Measurements from ENCODE around the gene ART1. TPM values are rescaled to one million over a fixed set of nuclear protein-coding genes. Genes with fewer than 3 reads are reported as not detected.

Gene ART1
- total RNA-seq, 1 experiment from 2014 or later, result not detected

GRCh38 chr11:3712274-3712673 lies 67.3 kb downstream of the ART1 start:
- Histone ChIP-seq H2BK15ac (ENCODE audit: low read depth, low read length) (no peak overlapping the region), H3K18ac (ENCODE audit: insufficient read length, low read depth, low read length) (no peak overlapping the region), H3K4me1 (ENCODE audit: insufficient read depth, low read length) (peaks cover 4% of the 10 kb centered on the region; the same call in 1 of the 2 replicates), H3K23me2 (ENCODE audit: insufficient read length, low read depth, low read length, poor library complexity, severe bottlenecking) (no peaks in the 10 kb centered on the region), H3K9ac (ENCODE audit: extremely low read depth, insufficient read length, low read length) (peak overlapping the region; percentile 4), H2BK12ac (ENCODE audit: insufficient read length, low read depth, low read length) (no peak overlapping the region), H4K8ac (replicated peaks; ENCODE audit: insufficient read length, low read depth, low read length) (no peak overlapping the region), H3K4me2 (ENCODE audit: insufficient read depth, insufficient read length, low read length) (no peak overlapping the region), H3K27ac (ENCODE audit: insufficient read length, low read depth, low read length) (peak overlapping the region; percentile 67), H3K56ac (ENCODE audit: insufficient read length, low read depth, low read length) (no peak overlapping the region), H4K91ac (ENCODE audit: insufficient read length, low read depth, low read length) (no peak overlapping the region), H2BK20ac (ENCODE audit: low read depth, low read length, poor library complexity, severe bottlenecking) (no peak overlapping the region), H2BK5ac (ENCODE audit: insufficient read length, low read length) (no peak overlapping the region), H3T11ph (ENCODE audit: low read length) (no peak overlapping the region), H2BK120ac (ENCODE audit: low read depth, low read length, poor library complexity, severe bottlenecking) (no peak overlapping the region), H3K9me3 (ENCODE audit: control insufficient read depth, low read depth, low read length) (no peaks in the 10 kb centered on the region), H3K23ac (ENCODE audit: insufficient read length, low read depth, low read length) (no peak overlapping the region), H3K14ac (ENCODE audit: insufficient read depth, low read length) (no peak overlapping the region), H3K27me3 (ENCODE audit: insufficient read depth, low read length) (no peaks in the 10 kb centered on the region), H2AK5ac (ENCODE audit: insufficient read length, low read length) (no peak overlapping the region), H2AFZ (ENCODE audit: low read length) (no peak overlapping the region), H4K20me1 (ENCODE audit: control insufficient read depth, insufficient read depth, insufficient read length) (no peaks in the 10 kb centered on the region), H4K5ac (ENCODE audit: insufficient read length, low read depth, low read length) (no peak overlapping the region), H3K79me2 (ENCODE audit: insufficient read depth, low read length) (no peaks in the 10 kb centered on the region), H3K4ac (ENCODE audit: low read depth, low read length) (no peak overlapping the region), H3K79me1 (ENCODE audit: insufficient read depth, low read depth, low read length, poor library complexity, severe bottlenecking) (no peaks in the 10 kb centered on the region)
- Mint-ChIP-seq H3K4me3 (no peak overlapping the region), H3K27ac (peak overlapping the region in 2 of 3 experiments; percentile 16 to 80; a peak in 2 of 7 replicates), H3K9me3 (no peaks in the 10 kb centered on the region), H3K4me1 (peaks cover 29 to 36% of the 10 kb centered on the region in 2 experiments), H3K36me3 (ENCODE audit: insufficient read depth in 1 of 3, low read depth in 3 of 3) (peaks cover 26 to 72% (median 53%) of the 10 kb centered on the region in 3 experiments), H3K27me3 (ENCODE audit: low read depth) (no peaks in the 10 kb centered on the region)
- DNase-seq, result no peak
- no CpG with 5 or more reads among the region's 6 CpGs for WGBS (ENCODE audit: extremely low coverage, insufficient read length, low lambda C conversion rate)
- no peak for TF ChIP-seq CTCF (conservative IDR thresholded peaks at IDR 0.05)

Other genes with a start within 250 kb of the ART1 start
- gene ART5, start 3.1 kb upstream of the ART1 start, total RNA-seq (2021), result 7.5 and 7.9 TPM in 2 replicates
- gene CHRNA10, start 26.3 kb downstream of the ART1 start, total RNA-seq (2021), result 2.1 and 2.4 TPM in 2 replicates
- 105 and 106 TPM in 2 replicates for gene NUP98, start 152.4 kb downstream of the ART1 start, total RNA-seq (2021)
- gene PGAP2, start 163.4 kb downstream of the ART1 start, total RNA-seq (2021), result 36.1 and 37.4 TPM in 2 replicates
- 24.9 and 26.4 TPM in 2 replicates for gene RHOG, start 195.8 kb downstream of the ART1 start, total RNA-seq (2021)
- 15.2 and 15.6 TPM in 2 replicates for gene STIM1, start 210.5 kb downstream of the ART1 start, total RNA-seq (2021)